ENCODE data around the gene RCOR2. TPM values are rescaled to one million over a fixed set of nuclear protein-coding genes. Genes with fewer than 3 reads are reported as not detected.

RCOR2 gene
- total RNA-seq, 1 experiment from 2014 or later: 1.8 TPM

- Histone ChIP-seq H3K4me1 (no peaks in the 10 kb centered on the region), H3K27me3 (replicated peaks; ENCODE audit: control insufficient read depth, insufficient read depth, low read length) (no peaks in the 10 kb centered on the region), H3K4me3 (ENCODE audit: low read depth, low read length) (no peak overlapping the region), H3K36me3 (ENCODE audit: control insufficient read depth, insufficient read depth, low read length) (no peaks in the 10 kb centered on the region), H3K9me3 (no peaks in the 10 kb centered on the region)
- Mint-ChIP-seq H3K4me3 (ENCODE audit: unreplicated experiment) (no peak overlapping the region), H3K9me3 (ENCODE audit: unreplicated experiment) (no peaks in the 10 kb centered on the region), H3K27ac (ENCODE audit: unreplicated experiment) (no peak overlapping the region), H3K36me3 (ENCODE audit: insufficient read depth, unreplicated experiment) (no peaks in the 10 kb centered on the region), H3K27me3 (ENCODE audit: insufficient read depth, unreplicated experiment) (no peaks in the 10 kb centered on the region), H3K4me1 (ENCODE audit: low read depth, unreplicated experiment) (peaks cover 7% of the 10 kb centered on the region)
- ChIA-PET POLR2A (no interaction called here), CTCF (interaction anchor here (0.5 kb wide), 1 partner anchor 154 kb away, joined by 4 read pairs; no protein-coding TSS in a partner anchor)
- no peak for DNase-seq
- intact Hi-C loops (cut with micrococcal nuclease; ENCODE audit: unreplicated experiment): no loop called here
- TF ChIP-seq, protein P1, sequence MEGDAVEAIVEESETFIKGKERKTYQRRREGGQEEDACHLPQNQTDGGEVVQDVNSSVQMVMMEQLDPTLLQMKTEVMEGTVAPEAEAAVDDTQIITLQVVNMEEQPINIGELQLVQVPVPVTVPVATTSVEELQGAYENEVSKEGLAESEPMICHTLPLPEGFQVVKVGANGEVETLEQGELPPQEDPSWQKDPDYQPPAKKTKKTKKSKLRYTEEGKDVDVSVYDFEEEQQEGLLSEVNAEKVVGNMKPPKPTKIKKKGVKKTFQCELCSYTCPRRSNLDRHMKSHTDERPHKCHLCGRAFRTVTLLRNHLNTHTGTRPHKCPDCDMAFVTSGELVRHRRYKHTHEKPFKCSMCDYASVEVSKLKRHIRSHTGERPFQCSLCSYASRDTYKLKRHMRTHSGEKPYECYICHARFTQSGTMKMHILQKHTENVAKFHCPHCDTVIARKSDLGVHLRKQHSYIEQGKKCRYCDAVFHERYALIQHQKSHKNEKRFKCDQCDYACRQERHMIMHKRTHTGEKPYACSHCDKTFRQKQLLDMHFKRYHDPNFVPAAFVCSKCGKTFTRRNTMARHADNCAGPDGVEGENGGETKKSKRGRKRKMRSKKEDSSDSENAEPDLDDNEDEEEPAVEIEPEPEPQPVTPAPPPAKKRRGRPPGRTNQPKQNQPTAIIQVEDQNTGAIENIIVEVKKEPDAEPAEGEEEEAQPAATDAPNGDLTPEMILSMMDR (IDR thresholded peaks at IDR 0.05; ENCODE audit: insufficient read depth in 1 of 2, low read depth in 1 of 2, low read length in 1 of 2, severe bottlenecking in 1 of 2, unreplicated experiment in 1 of 2): no peak
- no TSS peak for BruUV-seq (replicated peaks)
These were observed 14.1 kb upstream of the RCOR2 start for GRCh38 chr11:63931045-63931444.

DNA sequence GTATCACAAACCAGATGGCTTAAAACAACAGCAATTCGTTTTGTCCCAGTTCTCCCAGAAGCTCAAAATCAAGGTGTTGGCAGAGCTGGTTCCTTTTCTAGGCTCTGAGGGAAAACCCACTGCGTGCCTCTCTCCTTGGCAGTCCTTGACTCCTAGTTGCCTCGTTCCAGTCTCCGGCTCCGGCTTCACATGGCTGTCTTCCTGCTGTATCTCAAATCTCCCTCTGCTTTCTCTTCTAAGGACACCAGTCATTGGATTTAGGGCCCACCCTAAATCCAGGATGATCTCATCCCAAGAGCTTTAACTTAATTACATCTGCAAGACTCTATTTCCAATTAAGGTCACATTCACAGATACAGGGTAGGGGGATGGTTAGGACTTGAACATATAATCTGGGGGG is 12.7 kb upstream of the RCOR2 start:
- POLR2A ChIA-PET: interaction anchor here (0.6 kb wide), 1 partner anchor 91 kb away, joined by 5 read pairs; no protein-coding TSS in a partner anchor

DNA sequence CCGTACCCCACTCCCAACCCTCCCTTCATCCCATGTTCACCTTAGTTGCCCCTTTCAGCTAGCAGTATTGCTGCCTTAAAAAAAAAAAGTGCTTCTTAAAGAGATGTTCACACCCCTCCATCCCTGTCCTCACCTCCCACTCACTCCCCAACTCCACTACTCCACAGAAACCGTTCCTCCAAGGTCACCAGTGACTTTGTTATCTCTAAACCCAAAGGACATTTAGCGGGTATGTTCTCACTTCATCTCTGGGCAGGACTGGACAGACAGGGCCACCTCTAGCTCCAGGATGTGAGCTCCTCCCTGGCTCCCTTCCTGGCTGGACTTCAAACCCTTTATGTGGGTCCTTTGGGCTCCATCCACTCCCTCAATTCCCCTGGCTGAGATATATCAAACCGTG is 6.4 kb upstream of the RCOR2 start:
- Mint-ChIP-seq H3K27ac (ENCODE audit: unreplicated experiment) (no peak overlapping the region), H3K27me3 (ENCODE audit: insufficient read depth, unreplicated experiment) (no peaks in the 10 kb centered on the region)
- BruUV-seq (replicated peaks): no TSS peak

More for the DNA sequence above, 12.7 kb upstream of the RCOR2 start:
- Mint-ChIP-seq H3K4me1 (ENCODE audit: low read depth, unreplicated experiment) (no peaks in the 10 kb centered on the region), H3K27me3 (ENCODE audit: insufficient read depth, unreplicated experiment) (no peaks in the 10 kb centered on the region), H3K36me3 (ENCODE audit: insufficient read depth, unreplicated experiment) (no peaks in the 10 kb centered on the region), H3K27ac (ENCODE audit: unreplicated experiment) (no peak overlapping the region), H3K4me3 (ENCODE audit: unreplicated experiment) (no peak overlapping the region), H3K9me3 (ENCODE audit: unreplicated experiment) (no peaks in the 10 kb centered on the region)
- intact Hi-C loops (cut with micrococcal nuclease; ENCODE audit: unreplicated experiment): no loop called here
- Histone ChIP-seq H3K4me3 (ENCODE audit: low read depth, low read length) (no peak overlapping the region), H3K4me1 (no peaks in the 10 kb centered on the region), H3K27me3 (replicated peaks; ENCODE audit: control insufficient read depth, insufficient read depth, low read length) (no peaks in the 10 kb centered on the region), H3K36me3 (ENCODE audit: control insufficient read depth, insufficient read depth, low read length) (no peaks in the 10 kb centered on the region), H3K9me3 (no peaks in the 10 kb centered on the region)
- CTCF ChIA-PET: interaction anchor here (0.7 kb wide), 1 partner anchor 12 kb away, joined by 3 read pairs; no protein-coding TSS in a partner anchor
- no peak for DNase-seq
- TF ChIP-seq, protein P1 (IDR thresholded peaks at IDR 0.05; ENCODE audit: insufficient read depth in 1 of 2, low read depth in 1 of 2, low read length in 1 of 2, severe bottlenecking in 1 of 2, unreplicated experiment in 1 of 2): no peak
- BruUV-seq (replicated peaks): no TSS peak

More for the DNA sequence above, 6.4 kb upstream of the RCOR2 start:
- TF ChIP-seq, protein P1 (IDR thresholded peaks at IDR 0.05; ENCODE audit: insufficient read depth in 1 of 2, low read depth in 1 of 2, low read length in 1 of 2, severe bottlenecking in 1 of 2, unreplicated experiment in 1 of 2): no peak
- Histone ChIP-seq H3K4me1 (0 out of 2 replicates have a peak, but pooled peaks cover under 1% of the 10 kb centered on the region), H3K27me3 (replicated peaks; ENCODE audit: control insufficient read depth, insufficient read depth, low read length) (no peaks in the 10 kb centered on the region), H3K36me3 (ENCODE audit: control insufficient read depth, insufficient read depth, low read length) (no peaks in the 10 kb centered on the region), H3K4me3 (ENCODE audit: low read depth, low read length) (no peak overlapping the region), H3K9me3 (peaks cover 9% of the 10 kb centered on the region; the same call in 1 of the 2 replicates)
- H3K9me3 Mint-ChIP-seq (ENCODE audit: unreplicated experiment): no peaks in the 10 kb centered on the region
- ChIA-PET CTCF (no interaction called here), POLR2A (no interaction called here)
- no peaks in the 10 kb centered on the region for H3K36me3 Mint-ChIP-seq (ENCODE audit: insufficient read depth, unreplicated experiment)
- no peak for DNase-seq
- intact Hi-C loops (cut with micrococcal nuclease; ENCODE audit: unreplicated experiment): no loop called here
- no peaks in the 10 kb centered on the region for H3K4me1 Mint-ChIP-seq (ENCODE audit: low read depth, unreplicated experiment)
- no peak overlapping the region for H3K4me3 Mint-ChIP-seq (ENCODE audit: unreplicated experiment)

All from Caco-2 (cell line).